HEK293T (cell line): ENCODE results near the gene RABGAP1L.

Experiments
- ARNT ChIP-seq: fragments of 450-650 bp; IDR thresholded peaks from 2 replicates; pipeline ENCODE4 v1.6.1; 2017; ENCODE audit warnings: mild to moderate bottlenecking
- BHLHE40 ChIP-seq: fragments of 450-650 bp; IDR thresholded peaks from 2 replicates; pipeline ENCODE4 v1.6.1; 2016; ENCODE audit warnings: mild to moderate bottlenecking, moderate library complexity, borderline replicate concordance
- CTBP1 ChIP-seq: fragments of 450-650 bp; IDR thresholded peaks from 2 replicates; pipeline ENCODE4 v1.6.1; 2016; ENCODE audit warnings: borderline replicate concordance
- ELF4 ChIP-seq: fragments of 450-650 bp; IDR thresholded peaks from 2 replicates; pipeline ENCODE4 v1.6.1; 2017; ENCODE audit warnings: antibody characterized with exemption
- FOXA1 ChIP-seq: fragments of 450-650 bp; IDR thresholded peaks from 2 replicates; pipeline ENCODE4 v1.6.1; 2016; ENCODE audit warnings: mild to moderate bottlenecking
- FOXM1 ChIP-seq: fragments of 450-650 bp; IDR thresholded peaks from 2 replicates; pipeline ENCODE4 v1.6.1; 2017; ENCODE audit warnings: mild to moderate bottlenecking, borderline replicate concordance
- HDGF ChIP-seq: fragments of 450-650 bp; IDR thresholded peaks from 2 replicates; pipeline ENCODE4 v1.6.1; 2017; ENCODE audit warnings: antibody characterized with exemption, borderline replicate concordance
- L3MBTL2 ChIP-seq: fragments of 450-650 bp; conservative IDR thresholded peaks from 2 replicates; pipeline ENCODE4 v1.6.1; 2016; ENCODE audit warnings: mild to moderate bottlenecking
- SP1 ChIP-seq: fragments of 450-650 bp; IDR thresholded peaks from 2 replicates; pipeline ENCODE4 v1.6.1; 2017
- TARDBP ChIP-seq: fragments of 450-650 bp; IDR thresholded peaks from 2 replicates; pipeline ENCODE4 v1.6.1; 2016
- TF ChIP-seq, protein P1 (sequence below): fragments of 450-650 bp; IDR thresholded peaks from 2 replicates; pipeline ENCODE4 v1.6.1; 2016

DNA sequence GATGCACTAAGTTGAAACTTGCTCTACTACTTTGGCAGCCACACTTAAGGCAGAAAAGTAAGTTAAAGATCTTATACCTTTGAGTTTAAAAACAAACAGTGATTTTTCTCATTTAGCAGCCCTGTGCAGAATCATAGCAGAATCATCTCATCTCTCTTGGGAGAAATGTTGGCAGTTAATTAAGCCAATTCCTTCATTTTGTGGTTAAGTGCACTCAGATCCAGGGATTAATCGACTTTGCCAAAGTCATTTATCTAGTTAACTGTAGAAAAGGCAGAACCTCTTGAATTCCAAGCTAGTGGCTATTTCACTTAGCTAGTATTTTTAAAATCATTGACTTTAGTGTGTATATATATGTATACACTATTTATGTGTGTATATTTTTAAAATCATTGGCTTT, 413.5 kb downstream of the RABGAP1L start:
- no peak for TF ChIP-seq BHLHE40
- no peak for TF ChIP-seq ELF4
- no peak for TF ChIP-seq SP1
- no peak for TF ChIP-seq FOXM1
- no peak for TF ChIP-seq ARNT
- no peak for TF ChIP-seq FOXA1
- no peak for TF ChIP-seq L3MBTL2
- TF ChIP-seq, protein P1, sequence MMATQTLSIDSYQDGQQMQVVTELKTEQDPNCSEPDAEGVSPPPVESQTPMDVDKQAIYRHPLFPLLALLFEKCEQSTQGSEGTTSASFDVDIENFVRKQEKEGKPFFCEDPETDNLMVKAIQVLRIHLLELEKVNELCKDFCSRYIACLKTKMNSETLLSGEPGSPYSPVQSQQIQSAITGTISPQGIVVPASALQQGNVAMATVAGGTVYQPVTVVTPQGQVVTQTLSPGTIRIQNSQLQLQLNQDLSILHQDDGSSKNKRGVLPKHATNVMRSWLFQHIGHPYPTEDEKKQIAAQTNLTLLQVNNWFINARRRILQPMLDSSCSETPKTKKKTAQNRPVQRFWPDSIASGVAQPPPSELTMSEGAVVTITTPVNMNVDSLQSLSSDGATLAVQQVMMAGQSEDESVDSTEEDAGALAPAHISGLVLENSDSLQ, result no peak
- no peak for TF ChIP-seq HDGF
- no peak for TF ChIP-seq TARDBP
- TF ChIP-seq CTBP1, result no peak
